CD4-positive, CD25-positive, alpha-beta regulatory T cell (primary cell): ENCODE measurements around the gene PLA2G4B. TPM values are rescaled to one million over a fixed set of nuclear protein-coding genes. Genes with fewer than 3 reads are reported as not detected.

Experiments
- ATAC-seq, 2 donors: fragments of 150-1000 bp; cut with Tn5 transposase; one replicate each; pipeline ENCODE4 v1.10.0; 2021; ENCODE audit warnings: low read depth in 2 of 2, moderate number of reproducible peaks in 2 of 2, moderate library complexity in 1 of 2
- DNase-seq, 3 donors: peaks; one replicate each; pipeline versions ENCODE4 v3.0.0 to v3.0.0-alpha.2; 2012 to 2022; ENCODE audit warnings: mixed read lengths in 1 of 3
- H3K27ac ChIP-seq: one replicate; pipeline ENCODE4 v1.7.0; 2013; ENCODE audit warnings: mild to moderate bottlenecking, low read length; ENCODE audit not compliant: insufficient read depth, poor library complexity, severe bottlenecking
- H3K27me3 ChIP-seq: one replicate; pipeline ENCODE4 v1.7.0; 2013; ENCODE audit warnings: low read length; ENCODE audit not compliant: control insufficient read depth, insufficient read depth
- H3K36me3 ChIP-seq: one replicate; pipeline ENCODE4 v1.7.0; 2013; ENCODE audit warnings: mild to moderate bottlenecking, low read length, moderate library complexity; ENCODE audit not compliant: control insufficient read depth, insufficient read depth
- H3K4me1 ChIP-seq: 2 replicates; pipeline ENCODE4 v1.7.0; 2013; ENCODE audit warnings: mild to moderate bottlenecking, low read length; ENCODE audit not compliant: insufficient read depth, control insufficient read depth, poor library complexity, severe bottlenecking
- H3K4me3 ChIP-seq: one replicate; pipeline ENCODE4 v1.7.0; 2013; ENCODE audit warnings: low read depth, mild to moderate bottlenecking, low read length, moderate library complexity
- H3K9me3 ChIP-seq, 2 experiments: 1 replicate in 1 of 2; 2 replicates in 1 of 2; pipeline ENCODE4 v1.7.0; 2013; ENCODE audit warnings: low read length in 2 of 2, mild to moderate bottlenecking in 1 of 2, moderate library complexity in 1 of 2; ENCODE audit not compliant: control insufficient read depth in 2 of 2
- H3K27ac Mint-ChIP-seq, 3 donors: one replicate each; pipeline ENCODE4 v1.8.0; 2020 to 2022; ENCODE audit warnings: mild to moderate bottlenecking in 3 of 3, mixed read lengths in 3 of 3, moderate library complexity in 2 of 3
- H3K27me3 Mint-ChIP-seq: one replicate; pipeline ENCODE4 v1.8.0; 2022; ENCODE audit warnings: mild to moderate bottlenecking, mixed read lengths
- H3K36me3 Mint-ChIP-seq: one replicate; pipeline ENCODE4 v1.8.0; 2020; ENCODE audit warnings: mixed read lengths
- H3K4me1 Mint-ChIP-seq, 4 donors: one replicate each; pipeline ENCODE4 v1.8.0; 2020 to 2022; ENCODE audit warnings: mixed read lengths in 4 of 4, mild to moderate bottlenecking in 1 of 4
- H3K4me3 Mint-ChIP-seq, 4 donors: one replicate each; pipeline ENCODE4 v1.8.0; 2020 to 2022; ENCODE audit warnings: mild to moderate bottlenecking in 4 of 4, mixed read lengths in 4 of 4, moderate library complexity in 3 of 4
- H3K9me3 Mint-ChIP-seq, 7 donors: one replicate each; pipeline ENCODE4 v1.8.0; 2020 to 2022; ENCODE audit warnings: mixed read lengths in 7 of 7, mild to moderate bottlenecking in 3 of 7, moderate library complexity in 2 of 7
- polyA plus RNA-seq, 4 donors: library from polyadenylated mRNA; unstranded; fragments of 300-500 nt; fragmentation: Illumina TruSeq; gene quantifications; one replicate each; pipeline ENCODE4 v1.2.3, GENCODE V29; 2021
- total RNA-seq: library from RNA; stranded (reverse); gene quantifications from one replicate; pipeline ENCODE4 v1.2.3, GENCODE V29; 2022

PLA2G4B gene
- total and polyA plus RNA-seq, 5 donors from 2014 or later = 0.42 to 30.1 (median 2.3) TPM

- Histone ChIP-seq H3K36me3 (peaks cover 20% of the 10 kb centered on the region), H3K4me1 (peaks cover 27% of the 10 kb centered on the region), H3K9me3 (no peaks in the 10 kb centered on the region), H3K4me3 (no peak overlapping the region), H3K27ac (no peak overlapping the region), H3K27me3 (no peaks in the 10 kb centered on the region)
- no peak for ATAC-seq
- Mint-ChIP-seq H3K9me3 (peaks cover 0 to 2% (median 0%) of the 10 kb centered on the region in 7 donors), H3K27me3 (no peaks in the 10 kb centered on the region), H3K4me1 (peaks cover 9 to 26% (median 12%) of the 10 kb centered on the region in 4 donors), H3K27ac (no peak overlapping the region), H3K36me3 (peaks cover 6% of the 10 kb centered on the region), H3K4me3 (peak overlapping the region in 2 of 4 donors; percentile 7 to 66)
- DNase-seq = no peak
Observed at GRCh38 chr15:41825145-41825544, 13.5 kb upstream of the PLA2G4B start.

DNA sequence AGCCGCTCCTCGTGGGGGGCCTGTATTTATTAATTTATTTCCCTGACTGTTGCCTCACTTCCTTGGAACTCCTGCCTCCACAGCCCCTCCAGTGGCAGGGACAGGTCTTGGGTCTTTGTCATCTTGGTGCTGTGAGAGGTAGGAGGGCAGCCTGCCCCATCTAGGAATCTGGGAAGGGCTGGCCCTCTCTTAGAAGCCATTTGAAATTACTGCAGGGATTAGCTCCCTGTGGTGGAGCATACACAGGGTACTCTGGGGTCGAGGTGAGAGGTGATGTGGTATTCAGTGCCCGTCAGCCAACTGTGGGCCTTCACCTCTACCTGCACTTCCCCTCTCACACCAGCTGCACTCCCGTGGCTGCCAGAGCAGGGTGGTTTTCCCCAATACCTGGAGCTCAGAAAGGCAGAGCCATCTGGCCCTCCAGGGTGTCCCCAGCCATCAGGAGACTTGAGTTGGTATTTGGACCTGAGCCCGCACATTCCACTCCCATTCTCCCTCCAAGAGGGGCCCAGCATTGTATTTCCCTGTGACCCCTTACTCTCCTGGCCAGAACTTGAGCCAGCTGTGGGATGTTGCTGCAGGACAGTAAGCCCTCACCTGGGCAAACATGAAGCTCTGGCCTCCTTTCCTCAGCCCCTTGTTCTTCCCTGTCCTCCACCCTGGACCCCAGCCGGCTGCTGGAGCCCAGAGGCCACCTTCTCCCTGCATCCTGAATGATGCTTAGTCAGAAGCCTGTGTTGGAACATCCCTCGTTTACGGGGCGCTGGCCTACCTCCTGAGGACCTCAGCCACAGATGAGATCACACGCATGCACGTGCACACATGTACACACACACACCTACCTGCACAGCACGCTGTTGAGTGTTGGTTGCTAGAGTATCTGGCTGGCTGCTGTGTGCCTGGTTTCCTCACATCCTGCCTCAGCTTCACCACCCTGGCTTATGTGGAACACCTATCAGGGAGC lies 12.8 kb upstream of the PLA2G4B start:
- Histone ChIP-seq H3K4me3 (no peak overlapping the region), H3K9me3 (no peaks in the 10 kb centered on the region), H3K27me3 (no peaks in the 10 kb centered on the region), H3K36me3 (peaks cover 20% of the 10 kb centered on the region), H3K27ac (no peak overlapping the region), H3K4me1 (peaks cover 34% of the 10 kb centered on the region)
- peaks cover 0 to 2% (median 0%) of the 10 kb centered on the region in 7 donors for H3K9me3 Mint-ChIP-seq
- H3K36me3 Mint-ChIP-seq = peaks cover 3% of the 10 kb centered on the region
- H3K27me3 Mint-ChIP-seq = no peaks in the 10 kb centered on the region
- peak overlapping the region in 2 of 3 donors; percentile 10 to 83 for H3K27ac Mint-ChIP-seq
- no peak for ATAC-seq
- peaks cover 9 to 31% (median 13%) of the 10 kb centered on the region in 4 donors for H3K4me1 Mint-ChIP-seq
- DNase-seq = no peak
- peak overlapping the region; percentile 44 to 99 (median 92) for H3K4me3 Mint-ChIP-seq

GRCh38 chr15:41827290-41827879 lies 11.3 kb upstream of the PLA2G4B start:
- H3K27ac ChIP-seq = peak overlapping the region; percentile 74
- no peak overlapping the region for H3K4me3 ChIP-seq
- H3K9me3 ChIP-seq = no peaks in the 10 kb centered on the region
- peak overlapping the region; percentile 92 to 99 (median 94) for H3K4me3 Mint-ChIP-seq
- peak in 1 of 3 donors; percentile 52 for DNase-seq
- H3K27ac Mint-ChIP-seq = peak overlapping the region; percentile 45 to 96 (median 91)
- peaks cover 50% of the 10 kb centered on the region for H3K4me1 ChIP-seq
- H3K36me3 Mint-ChIP-seq = peaks cover 6% of the 10 kb centered on the region
- H3K9me3 Mint-ChIP-seq = peaks cover 0 to 2% (median 0%) of the 10 kb centered on the region in 7 donors
- no peaks in the 10 kb centered on the region for H3K27me3 ChIP-seq
- peaks cover 9 to 46% (median 25%) of the 10 kb centered on the region in 4 donors for H3K4me1 Mint-ChIP-seq
- peaks cover 5% of the 10 kb centered on the region for H3K27me3 Mint-ChIP-seq
- peaks cover 12% of the 10 kb centered on the region for H3K36me3 ChIP-seq
- ATAC-seq = peak; percentile 1 to 19

GRCh38 chr15:41827880-41828806 lies 10.5 kb upstream of the PLA2G4B start, which contains the start of gene JMJD7:
JMJD7 (plus strand) TSS chr15:41828092; CDS start chr15:41828125, 33 bp downstream.
- peak within 1 kb of the TSS; percentile 74 for H3K27ac ChIP-seq
- H3K36me3 Mint-ChIP-seq = peaks cover 11% of the 10 kb centered on the region
- ATAC-seq (peak; percentile 92 to 95), DNase-seq (peak; percentile 88 to 93 (median 91))
- H3K9me3 Mint-ChIP-seq = peaks cover 0 to 2% (median 0%) of the 10 kb centered on the region in 7 donors
- peaks cover 9 to 54% (median 32%) of the 10 kb centered on the region in 4 donors for H3K4me1 Mint-ChIP-seq
- H3K27me3 Mint-ChIP-seq = peaks cover 5% of the 10 kb centered on the region
- no peaks in the 10 kb centered on the region for H3K9me3 ChIP-seq
- peak within 1 kb of the TSS; percentile 89 for H3K4me3 ChIP-seq
- no peaks in the 10 kb centered on the region for H3K27me3 ChIP-seq
- H3K4me3 Mint-ChIP-seq = peak within 1 kb of the TSS; percentile 92 to 99 (median 94)
- H3K36me3 ChIP-seq = peaks cover 8% of the 10 kb centered on the region
- peaks cover 56% of the 10 kb centered on the region for H3K4me1 ChIP-seq
- H3K27ac Mint-ChIP-seq = peak within 1 kb of the TSS; percentile 45 to 96 (median 91)

- no peaks in the 10 kb centered on the region for H3K9me3 ChIP-seq
- peaks cover 2% of the 10 kb centered on the region for H3K36me3 ChIP-seq
- peaks cover 5% of the 10 kb centered on the region for H3K27me3 Mint-ChIP-seq
- peaks cover 0 to 2% (median 0%) of the 10 kb centered on the region in 7 donors for H3K9me3 Mint-ChIP-seq
- H3K4me1 ChIP-seq = peaks cover 56% of the 10 kb centered on the region
- H3K4me3 Mint-ChIP-seq = peak overlapping the region; percentile 92 to 99 (median 94)
- H3K4me1 Mint-ChIP-seq = peaks cover 9 to 58% (median 36%) of the 10 kb centered on the region in 4 donors
- peaks cover 8% of the 10 kb centered on the region for H3K36me3 Mint-ChIP-seq
- H3K4me3 ChIP-seq = peak overlapping the region; percentile 89
- H3K27ac Mint-ChIP-seq = peak overlapping the region in 2 of 3 donors; percentile 91 to 96
- ATAC-seq (no peak), DNase-seq (peak in 1 of 3 donors; percentile 21)
- H3K27me3 ChIP-seq = no peaks in the 10 kb centered on the region
- H3K27ac ChIP-seq = peak overlapping the region; percentile 74
Observed at GRCh38 chr15:41828807-41829141, 9.9 kb upstream of the PLA2G4B start.

GRCh38 chr15:41829959-41830646 lies 8.5 kb upstream of the PLA2G4B start:
- H3K4me1 ChIP-seq = peaks cover 56% of the 10 kb centered on the region
- H3K4me3 ChIP-seq = no peak overlapping the region
- H3K27me3 ChIP-seq = no peaks in the 10 kb centered on the region
- Mint-ChIP-seq H3K27ac (no peak overlapping the region), H3K4me1 (peaks cover 9 to 67% (median 41%) of the 10 kb centered on the region in 4 donors), H3K9me3 (peaks cover 0 to 2% (median 0%) of the 10 kb centered on the region in 7 donors), H3K36me3 (peaks cover 14% of the 10 kb centered on the region), H3K27me3 (peaks cover 5% of the 10 kb centered on the region), H3K4me3 (peak overlapping the region; percentile 15 to 68 (median 40))
- H3K27ac ChIP-seq = no peak overlapping the region
- ATAC-seq (no peak), DNase-seq (no peak)
- peaks cover 4% of the 10 kb centered on the region for H3K36me3 ChIP-seq
- H3K9me3 ChIP-seq = no peaks in the 10 kb centered on the region
